ENCODE measurements around the gene FAM180B. TPM values are rescaled to one million over a fixed set of nuclear protein-coding genes. Genes with fewer than 3 reads are reported as not detected.

The FAM180B gene
- total and polyA plus RNA-seq, 10 of the 15 experiments (the other 5 are each of a cell fraction or from before 2014, with no cell fraction given), result 0.04 to 0.34 TPM; not detected in 8

GRCh38 chr11:47578524-47579494 lies 7.7 kb upstream of the FAM180B start, which contains the start of the genes KBTBD4 and NDUFS3 (continued):
- TF ChIP-seq, protein P1, sequence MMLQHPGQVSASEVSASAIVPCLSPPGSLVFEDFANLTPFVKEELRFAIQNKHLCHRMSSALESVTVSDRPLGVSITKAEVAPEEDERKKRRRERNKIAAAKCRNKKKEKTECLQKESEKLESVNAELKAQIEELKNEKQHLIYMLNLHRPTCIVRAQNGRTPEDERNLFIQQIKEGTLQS (IDR thresholded peaks at IDR 0.05; ENCODE audit: borderline replicate concordance, extremely low read depth, low read depth, low read length), result no peak
- peak; percentile 99 for TF ChIP-seq YY1 (IDR thresholded peaks at IDR 0.05; ENCODE audit: low read depth, low read length)
- peak; percentile 60 for TF ChIP-seq DPF2 (IDR thresholded peaks at IDR 0.05)
- TF ChIP-seq, protein P2, sequence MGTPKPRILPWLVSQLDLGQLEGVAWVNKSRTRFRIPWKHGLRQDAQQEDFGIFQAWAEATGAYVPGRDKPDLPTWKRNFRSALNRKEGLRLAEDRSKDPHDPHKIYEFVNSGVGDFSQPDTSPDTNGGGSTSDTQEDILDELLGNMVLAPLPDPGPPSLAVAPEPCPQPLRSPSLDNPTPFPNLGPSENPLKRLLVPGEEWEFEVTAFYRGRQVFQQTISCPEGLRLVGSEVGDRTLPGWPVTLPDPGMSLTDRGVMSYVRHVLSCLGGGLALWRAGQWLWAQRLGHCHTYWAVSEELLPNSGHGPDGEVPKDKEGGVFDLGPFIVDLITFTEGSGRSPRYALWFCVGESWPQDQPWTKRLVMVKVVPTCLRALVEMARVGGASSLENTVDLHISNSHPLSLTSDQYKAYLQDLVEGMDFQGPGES (IDR thresholded peaks at IDR 0.05), result 0 out of 2 replicates have a peak, but pooled peaks have one; percentile 38
- TF ChIP-seq IKZF2 (IDR thresholded peaks at IDR 0.05), result peak; percentile 43 to 53; a peak in 2 of 4 replicates
- TF ChIP-seq HDGF (IDR thresholded peaks at IDR 0.05), result 0 out of 2 replicates have a peak, but pooled peaks have one; percentile 66
- TF ChIP-seq ZSCAN29 (IDR thresholded peaks at IDR 0.05), result 0 out of 2 replicates have a peak, but pooled peaks have one; percentile 80
- peak; percentile 93 for TF ChIP-seq PKNOX1 (IDR thresholded peaks at IDR 0.05)
- peak; percentile 98 for TF ChIP-seq WRNIP1 (IDR thresholded peaks at IDR 0.05; ENCODE audit: borderline replicate concordance, low read depth, low read length)
- peak; percentile 95 for TF ChIP-seq IKZF1 (conservative IDR thresholded peaks at IDR 0.05)
- TF ChIP-seq NR2C1 (IDR thresholded peaks at IDR 0.05), result peak; percentile 84
- peak; percentile 97 for TF ChIP-seq TAF1 (IDR thresholded peaks at IDR 0.05; ENCODE audit: borderline replicate concordance, low read depth, low read length)
- no peak for TF ChIP-seq KDM1A (IDR thresholded peaks at IDR 0.05; ENCODE audit: borderline replicate concordance)
- TF ChIP-seq POU2F2 (IDR thresholded peaks at IDR 0.05; ENCODE audit: borderline replicate concordance, low read depth, low read length), result peak; percentile 95
- TF ChIP-seq TCF7 (IDR thresholded peaks at IDR 0.05; ENCODE audit: borderline replicate concordance), result peak; percentile 77
- TF ChIP-seq STAT3 (IDR thresholded peaks at IDR 0.05; ENCODE audit: low read depth, low read length), result no peak
- TF ChIP-seq HDAC2 (IDR thresholded peaks at IDR 0.05), result 0 out of 2 replicates have a peak, but pooled peaks have one; percentile 51
- TF ChIP-seq SREBF2 (IDR thresholded peaks at IDR 0.05; ENCODE audit: low read length), result peak; percentile 82
- TF ChIP-seq SRF (IDR thresholded peaks at IDR 0.05; ENCODE audit: low read depth in 2 of 2, low read length in 2 of 2), result peak; percentile 69 to 94
- TF ChIP-seq, protein P3, sequence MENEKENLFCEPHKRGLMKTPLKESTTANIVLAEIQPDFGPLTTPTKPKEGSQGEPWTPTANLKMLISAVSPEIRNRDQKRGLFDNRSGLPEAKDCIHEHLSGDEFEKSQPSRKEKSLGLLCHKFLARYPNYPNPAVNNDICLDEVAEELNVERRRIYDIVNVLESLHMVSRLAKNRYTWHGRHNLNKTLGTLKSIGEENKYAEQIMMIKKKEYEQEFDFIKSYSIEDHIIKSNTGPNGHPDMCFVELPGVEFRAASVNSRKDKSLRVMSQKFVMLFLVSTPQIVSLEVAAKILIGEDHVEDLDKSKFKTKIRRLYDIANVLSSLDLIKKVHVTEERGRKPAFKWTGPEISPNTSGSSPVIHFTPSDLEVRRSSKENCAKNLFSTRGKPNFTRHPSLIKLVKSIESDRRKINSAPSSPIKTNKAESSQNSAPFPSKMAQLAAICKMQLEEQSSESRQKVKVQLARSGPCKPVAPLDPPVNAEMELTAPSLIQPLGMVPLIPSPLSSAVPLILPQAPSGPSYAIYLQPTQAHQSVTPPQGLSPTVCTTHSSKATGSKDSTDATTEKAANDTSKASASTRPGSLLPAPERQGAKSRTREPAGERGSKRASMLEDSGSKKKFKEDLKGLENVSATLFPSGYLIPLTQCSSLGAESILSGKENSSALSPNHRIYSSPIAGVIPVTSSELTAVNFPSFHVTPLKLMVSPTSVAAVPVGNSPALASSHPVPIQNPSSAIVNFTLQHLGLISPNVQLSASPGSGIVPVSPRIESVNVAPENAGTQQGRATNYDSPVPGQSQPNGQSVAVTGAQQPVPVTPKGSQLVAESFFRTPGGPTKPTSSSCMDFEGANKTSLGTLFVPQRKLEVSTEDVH (IDR thresholded peaks at IDR 0.05; ENCODE audit: low read depth, partially characterized antibody), result peak; percentile 99
- TF ChIP-seq NR2F1 (conservative IDR thresholded peaks at IDR 0.05), result peak; percentile 36; the same call in 1 of the 2 replicates
- TF ChIP-seq ETV6 (conservative IDR thresholded peaks at IDR 0.05 in 1 of 2, IDR thresholded peaks at IDR 0.05 in 1 of 2; ENCODE audit: borderline replicate concordance in 1 of 2, low read depth in 1 of 2), result peak in 1 of 2 experiments; percentile 80; a peak in 2 of 4 replicates
- TF ChIP-seq, protein P4, sequence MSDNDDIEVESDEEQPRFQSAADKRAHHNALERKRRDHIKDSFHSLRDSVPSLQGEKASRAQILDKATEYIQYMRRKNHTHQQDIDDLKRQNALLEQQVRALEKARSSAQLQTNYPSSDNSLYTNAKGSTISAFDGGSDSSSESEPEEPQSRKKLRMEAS (IDR thresholded peaks at IDR 0.05; ENCODE audit: low read depth, low read length), result peak; percentile 69; the same call in 1 of the 2 replicates
- peak; percentile 19; the same call in 1 of the 2 replicates for TF ChIP-seq RAD21 (IDR thresholded peaks at IDR 0.05; ENCODE audit: insufficient read depth, low read depth, low read length)
- peak; percentile 99 for TF ChIP-seq NBN (IDR thresholded peaks at IDR 0.05)
- TF ChIP-seq LARP7 (IDR thresholded peaks at IDR 0.05), result peak; percentile 96

Measured in GM12878 (cell line).